ENCODE data around the gene HIGD2A. TPM values are rescaled to one million over a fixed set of nuclear protein-coding genes. Genes with fewer than 3 reads are reported as not detected.

HIGD2A gene
- total and polyA plus RNA-seq, 4 donors, result 39.8 to 152 (median 134) TPM

DNA sequence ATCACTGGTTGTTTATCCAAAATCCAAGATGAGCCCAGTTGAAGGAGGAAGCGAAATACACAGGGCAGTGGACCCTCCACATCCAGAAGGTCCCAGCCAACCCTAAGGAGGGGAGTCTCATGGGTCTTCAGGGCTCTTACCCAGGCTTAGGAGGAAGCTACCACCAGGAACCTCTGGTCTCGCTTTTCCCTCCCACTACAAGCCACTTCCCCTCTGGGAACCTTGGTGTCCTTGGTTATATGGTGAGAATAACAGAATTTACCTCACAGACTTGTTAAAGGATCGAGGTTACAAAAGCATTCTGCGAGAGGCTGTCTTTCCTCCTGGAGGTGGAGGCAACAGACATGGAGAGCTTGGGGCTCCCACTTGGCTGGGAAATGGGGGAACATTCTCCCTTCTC is 3.4 kb downstream of the HIGD2A start:
- no peak for DNase-seq (ENCODE audit: low read depth in 4 of 6, low spot score in 6 of 6)
- no peaks in the 10 kb centered on the region for H3K9me3 ChIP-seq (ENCODE audit: control insufficient read depth, insufficient read depth, low read length)
- no peaks in the 10 kb centered on the region for H3K27me3 ChIP-seq (ENCODE audit: control insufficient read depth, insufficient read depth, low read length)
- H3K4me1 ChIP-seq (ENCODE audit: control insufficient read depth, insufficient read depth, low read length), result peaks cover 17% of the 10 kb centered on the region
- no peak overlapping the region for H3K4me3 ChIP-seq (ENCODE audit: low read depth, low read length)
- WGBS (ENCODE audit: insufficient coverage), result 86% methylated on average over 1 of the region's 4 CpGs
- H3K27ac ChIP-seq (ENCODE audit: low read depth, low read length), result no peak overlapping the region
- peaks cover 60% of the 10 kb centered on the region for H3K36me3 ChIP-seq (ENCODE audit: control insufficient read depth, insufficient read depth, low read length)

DNA sequence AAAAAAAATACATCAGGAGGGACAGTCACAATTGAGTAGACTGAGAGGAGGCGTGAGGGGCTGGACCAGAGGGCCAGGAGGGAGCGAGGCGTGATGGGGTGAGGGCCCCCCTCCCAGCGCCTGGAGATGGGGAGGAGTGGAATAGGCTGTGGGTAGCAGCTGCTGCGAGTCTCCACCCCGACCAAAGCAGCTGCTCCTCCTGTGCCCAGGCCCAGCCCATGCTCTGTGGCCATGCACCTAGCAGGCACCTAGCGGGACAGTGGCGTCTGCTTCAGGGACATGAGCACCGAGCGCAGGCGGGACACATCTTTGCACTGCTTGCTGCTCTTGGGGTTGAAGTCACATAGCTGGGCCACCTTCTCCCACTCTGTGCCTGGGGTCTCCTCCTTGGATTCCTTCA is 4.0 kb downstream of the HIGD2A start:
- Histone ChIP-seq H3K36me3 (ENCODE audit: control insufficient read depth, insufficient read depth, low read length) (peaks cover 66% of the 10 kb centered on the region), H3K9me3 (ENCODE audit: control insufficient read depth, insufficient read depth, low read length) (no peaks in the 10 kb centered on the region), H3K4me3 (ENCODE audit: low read depth, low read length) (no peak overlapping the region), H3K27me3 (ENCODE audit: control insufficient read depth, insufficient read depth, low read length) (no peaks in the 10 kb centered on the region), H3K4me1 (ENCODE audit: control insufficient read depth, insufficient read depth, low read length) (peaks cover 15% of the 10 kb centered on the region), H3K27ac (ENCODE audit: low read depth, low read length) (no peak overlapping the region)
- DNase-seq (ENCODE audit: low read depth in 4 of 6, low spot score in 6 of 6), result no peak
- 93% methylated on average over 11 of the region's 11 CpGs for WGBS (ENCODE audit: insufficient coverage)

DNA sequence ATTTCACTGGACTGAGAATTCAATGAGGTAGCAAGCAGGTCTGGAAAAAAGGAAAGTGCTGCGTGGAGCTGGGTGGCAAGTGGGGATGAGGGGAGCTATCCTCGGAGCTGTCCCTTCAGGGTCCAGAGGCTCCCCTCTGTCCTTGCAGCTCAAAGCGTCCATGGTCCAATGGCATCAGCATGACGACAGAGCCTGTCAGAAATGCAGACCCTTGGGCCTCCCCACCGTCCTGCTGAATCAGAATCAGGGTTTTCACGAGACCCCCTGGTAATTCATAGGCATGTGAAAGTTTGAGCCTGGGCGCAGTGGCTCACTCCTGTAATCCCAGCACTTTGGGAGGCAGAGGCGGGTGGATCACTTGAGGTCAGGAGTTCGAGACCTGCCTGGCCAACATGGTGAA is 5.5 kb downstream of the HIGD2A start:
- H3K4me1 ChIP-seq (ENCODE audit: control insufficient read depth, insufficient read depth, low read length), result peaks cover 9% of the 10 kb centered on the region
- H3K36me3 ChIP-seq (ENCODE audit: control insufficient read depth, insufficient read depth, low read length), result peaks cover 81% of the 10 kb centered on the region
- no peaks in the 10 kb centered on the region for H3K9me3 ChIP-seq (ENCODE audit: control insufficient read depth, insufficient read depth, low read length)
- H3K27me3 ChIP-seq (ENCODE audit: control insufficient read depth, insufficient read depth, low read length), result no peaks in the 10 kb centered on the region
- DNase-seq (ENCODE audit: low read depth in 4 of 6, low spot score in 6 of 6), result no peak
- no peak overlapping the region for H3K4me3 ChIP-seq (ENCODE audit: low read depth, low read length)
- H3K27ac ChIP-seq (ENCODE audit: low read depth, low read length), result no peak overlapping the region
- 91% methylated on average over 7 of the region's 9 CpGs for WGBS (ENCODE audit: insufficient coverage)

DNA sequence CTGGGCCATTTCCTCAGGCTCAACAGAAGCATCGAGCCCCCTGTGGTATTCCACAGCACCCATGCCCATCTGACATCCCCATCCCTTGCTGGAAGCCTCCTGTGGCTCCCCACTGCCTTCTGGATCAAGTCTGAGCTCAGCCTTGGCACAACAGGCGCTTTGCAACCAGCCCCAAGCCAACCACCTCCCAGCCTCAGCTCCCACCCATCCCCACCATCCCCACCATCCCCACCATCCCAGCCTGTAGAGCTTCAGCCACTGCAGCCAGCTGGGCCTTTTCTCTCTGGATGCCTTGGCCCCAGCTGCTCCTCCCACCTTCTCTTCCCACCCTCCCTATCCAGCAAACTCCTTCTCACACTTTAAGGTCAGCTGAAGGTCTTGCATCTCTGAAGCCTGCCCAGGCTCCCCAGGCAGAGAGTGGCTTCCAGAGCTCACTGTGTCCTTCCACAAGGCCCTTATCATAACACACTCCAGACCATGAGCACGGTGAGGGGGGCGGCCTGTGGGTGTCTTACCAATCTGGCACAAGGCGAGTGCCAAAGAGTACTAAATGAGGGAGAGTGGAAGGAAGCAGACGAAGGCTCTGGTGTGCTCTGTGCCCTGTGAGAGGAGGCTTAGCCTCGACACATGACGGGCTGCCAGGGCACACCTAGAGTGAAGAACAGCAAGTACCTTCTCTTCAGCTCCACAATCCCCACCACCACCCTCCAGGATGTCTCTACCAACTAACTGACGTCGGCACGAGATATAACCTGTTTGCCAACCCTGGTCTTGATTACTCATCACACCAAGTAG is 6.5 kb downstream of the HIGD2A start:
- peaks cover under 1% of the 10 kb centered on the region for H3K4me1 ChIP-seq (ENCODE audit: control insufficient read depth, insufficient read depth, low read length)
- DNase-seq (ENCODE audit: low read depth in 4 of 6, low spot score in 6 of 6), result no peak
- no peak overlapping the region for H3K27ac ChIP-seq (ENCODE audit: low read depth, low read length)
- no peak overlapping the region for H3K4me3 ChIP-seq (ENCODE audit: low read depth, low read length)
- H3K36me3 ChIP-seq (ENCODE audit: control insufficient read depth, insufficient read depth, low read length), result peaks cover 81% of the 10 kb centered on the region
- no peaks in the 10 kb centered on the region for H3K9me3 ChIP-seq (ENCODE audit: control insufficient read depth, insufficient read depth, low read length)
- WGBS (ENCODE audit: insufficient coverage), result 90% methylated on average over 5 of the region's 11 CpGs
- no peaks in the 10 kb centered on the region for H3K27me3 ChIP-seq (ENCODE audit: control insufficient read depth, insufficient read depth, low read length)

- H3K27me3 ChIP-seq (ENCODE audit: control insufficient read depth, insufficient read depth, low read length), result no peaks in the 10 kb centered on the region
- peak overlapping the region; percentile 67 for H3K27ac ChIP-seq (ENCODE audit: low read depth, low read length)
- peaks cover 81% of the 10 kb centered on the region for H3K36me3 ChIP-seq (ENCODE audit: control insufficient read depth, insufficient read depth, low read length)
- peak in 2 of 6 donors; percentile 14 to 59 for DNase-seq (ENCODE audit: low read depth in 4 of 6, low spot score in 6 of 6)
- H3K4me1 ChIP-seq (ENCODE audit: control insufficient read depth, insufficient read depth, low read length), result no peaks in the 10 kb centered on the region
- no peak overlapping the region for H3K4me3 ChIP-seq (ENCODE audit: low read depth, low read length)
- no peaks in the 10 kb centered on the region for H3K9me3 ChIP-seq (ENCODE audit: control insufficient read depth, insufficient read depth, low read length)
- 63% methylated on average over 6 of the region's 6 CpGs for WGBS (ENCODE audit: insufficient coverage)
Observed at GRCh38 chr5:176396330-176396729, 7.8 kb downstream of the HIGD2A start.

- Histone ChIP-seq H3K27ac (ENCODE audit: low read depth, low read length) (no peak overlapping the region), H3K27me3 (ENCODE audit: control insufficient read depth, insufficient read depth, low read length) (no peaks in the 10 kb centered on the region), H3K4me1 (ENCODE audit: control insufficient read depth, insufficient read depth, low read length) (no peaks in the 10 kb centered on the region), H3K9me3 (ENCODE audit: control insufficient read depth, insufficient read depth, low read length) (no peaks in the 10 kb centered on the region), H3K4me3 (ENCODE audit: low read depth, low read length) (no peak overlapping the region), H3K36me3 (ENCODE audit: control insufficient read depth, insufficient read depth, low read length) (peaks cover 73% of the 10 kb centered on the region)
- 85% methylated on average over 16 of the region's 18 CpGs for WGBS (ENCODE audit: insufficient coverage)
- DNase-seq (ENCODE audit: low read depth in 4 of 6, low spot score in 6 of 6), result no peak
Observed at GRCh38 chr5:176397736-176398420, 9.3 kb downstream of the HIGD2A start.

- H3K27me3 ChIP-seq (ENCODE audit: control insufficient read depth, insufficient read depth, low read length), result no peaks in the 10 kb centered on the region
- WGBS (ENCODE audit: insufficient coverage), result 86% methylated on average over 17 of the region's 17 CpGs
- H3K36me3 ChIP-seq (ENCODE audit: control insufficient read depth, insufficient read depth, low read length), result peaks cover 68% of the 10 kb centered on the region
- DNase-seq (ENCODE audit: low read depth in 4 of 6, low spot score in 6 of 6), result no peak
- no peaks in the 10 kb centered on the region for H3K9me3 ChIP-seq (ENCODE audit: control insufficient read depth, insufficient read depth, low read length)
- H3K4me1 ChIP-seq (ENCODE audit: control insufficient read depth, insufficient read depth, low read length), result no peaks in the 10 kb centered on the region
- no peak overlapping the region for H3K27ac ChIP-seq (ENCODE audit: low read depth, low read length)
- H3K4me3 ChIP-seq (ENCODE audit: low read depth, low read length), result no peak overlapping the region
Observed at GRCh38 chr5:176400382-176401156, 12.0 kb downstream of the HIGD2A start.

GRCh38 chr5:176401281-176402205 is 13.0 kb downstream of the HIGD2A start:
- Histone ChIP-seq H3K27ac (ENCODE audit: low read depth, low read length) (no peak overlapping the region), H3K27me3 (ENCODE audit: control insufficient read depth, insufficient read depth, low read length) (no peaks in the 10 kb centered on the region), H3K4me1 (ENCODE audit: control insufficient read depth, insufficient read depth, low read length) (no peaks in the 10 kb centered on the region), H3K36me3 (ENCODE audit: control insufficient read depth, insufficient read depth, low read length) (peaks cover 68% of the 10 kb centered on the region), H3K4me3 (ENCODE audit: low read depth, low read length) (no peak overlapping the region), H3K9me3 (ENCODE audit: control insufficient read depth, insufficient read depth, low read length) (no peaks in the 10 kb centered on the region)
- WGBS (ENCODE audit: insufficient coverage), result 85% methylated on average over 16 of the region's 22 CpGs
- DNase-seq (ENCODE audit: low read depth in 4 of 6, low spot score in 6 of 6), result no peak
